Measurements from ENCODE around the gene TMEM145.
A peak's percentile ranks its signal among the peaks of the same experiment; 100 is the strongest.

Gene TMEM145

GRCh38 chr19:42286349-42287016, 26.6 kb upstream of the TMEM145 start:
- peak overlapping the region; percentile 77 for H3K27ac ChIP-seq (ENCODE audit: low read depth, low read length)
- peak overlapping the region; percentile 79 for H3K4me3 ChIP-seq (ENCODE audit: low read length)
- no peak overlapping the region for H3K9ac ChIP-seq (ENCODE audit: low read length)
- no peaks in the 10 kb centered on the region for H3K27me3 ChIP-seq (ENCODE audit: control insufficient read depth, insufficient read depth, low read length)
- H3K4me1 ChIP-seq (ENCODE audit: control insufficient read depth, insufficient read depth, low read length), result peaks cover 33% of the 10 kb centered on the region
- H3K36me3 ChIP-seq (ENCODE audit: control insufficient read depth, insufficient read depth, low read length), result peaks cover 33% of the 10 kb centered on the region

- Histone ChIP-seq H3K27ac (ENCODE audit: low read depth, low read length) (no peak overlapping the region), H3K9ac (ENCODE audit: low read length) (no peak overlapping the region), H3K4me3 (ENCODE audit: low read length) (no peak overlapping the region), H3K27me3 (ENCODE audit: control insufficient read depth, insufficient read depth, low read length) (no peaks in the 10 kb centered on the region), H3K4me1 (ENCODE audit: control insufficient read depth, insufficient read depth, low read length) (peaks cover 26% of the 10 kb centered on the region), H3K36me3 (ENCODE audit: control insufficient read depth, insufficient read depth, low read length) (peaks cover 39% of the 10 kb centered on the region)
These were observed 25.9 kb upstream of the TMEM145 start for GRCh38 chr19:42287017-42287826.

GRCh38 chr19:42287827-42288107, 25.3 kb upstream of the TMEM145 start:
- no peak overlapping the region for H3K4me3 ChIP-seq (ENCODE audit: low read length)
- peaks cover 42% of the 10 kb centered on the region for H3K36me3 ChIP-seq (ENCODE audit: control insufficient read depth, insufficient read depth, low read length)
- no peak overlapping the region for H3K27ac ChIP-seq (ENCODE audit: low read depth, low read length)
- no peak overlapping the region for H3K9ac ChIP-seq (ENCODE audit: low read length)
- H3K27me3 ChIP-seq (ENCODE audit: control insufficient read depth, insufficient read depth, low read length), result no peaks in the 10 kb centered on the region
- H3K4me1 ChIP-seq (ENCODE audit: control insufficient read depth, insufficient read depth, low read length), result peaks cover 23% of the 10 kb centered on the region

GRCh38 chr19:42288387-42288786, 24.7 kb upstream of the TMEM145 start:
- Histone ChIP-seq H3K4me3 (ENCODE audit: low read length) (no peak overlapping the region), H3K27me3 (ENCODE audit: control insufficient read depth, insufficient read depth, low read length) (no peaks in the 10 kb centered on the region), H3K9ac (ENCODE audit: low read length) (no peak overlapping the region), H3K4me1 (ENCODE audit: control insufficient read depth, insufficient read depth, low read length) (peaks cover 18% of the 10 kb centered on the region), H3K36me3 (ENCODE audit: control insufficient read depth, insufficient read depth, low read length) (peaks cover 45% of the 10 kb centered on the region), H3K27ac (ENCODE audit: low read depth, low read length) (no peak overlapping the region)

- peaks cover 17% of the 10 kb centered on the region for H3K4me1 ChIP-seq (ENCODE audit: control insufficient read depth, insufficient read depth, low read length)
- no peak overlapping the region for H3K27ac ChIP-seq (ENCODE audit: low read depth, low read length)
- peaks cover 46% of the 10 kb centered on the region for H3K36me3 ChIP-seq (ENCODE audit: control insufficient read depth, insufficient read depth, low read length)
- H3K27me3 ChIP-seq (ENCODE audit: control insufficient read depth, insufficient read depth, low read length), result no peaks in the 10 kb centered on the region
- no peak overlapping the region for H3K9ac ChIP-seq (ENCODE audit: low read length)
- H3K4me3 ChIP-seq (ENCODE audit: low read length), result no peak overlapping the region
These were observed 24.1 kb upstream of the TMEM145 start for GRCh38 chr19:42288881-42289555.

- peaks cover 16% of the 10 kb centered on the region for H3K4me1 ChIP-seq (ENCODE audit: control insufficient read depth, insufficient read depth, low read length)
- H3K36me3 ChIP-seq (ENCODE audit: control insufficient read depth, insufficient read depth, low read length), result peaks cover 46% of the 10 kb centered on the region
- H3K27ac ChIP-seq (ENCODE audit: low read depth, low read length), result no peak overlapping the region
- H3K4me3 ChIP-seq (ENCODE audit: low read length), result no peak overlapping the region
- H3K27me3 ChIP-seq (ENCODE audit: control insufficient read depth, insufficient read depth, low read length), result no peaks in the 10 kb centered on the region
- H3K9ac ChIP-seq (ENCODE audit: low read length), result no peak overlapping the region
These were observed 23.5 kb upstream of the TMEM145 start for GRCh38 chr19:42289556-42290041.

- no peak overlapping the region for H3K4me3 ChIP-seq (ENCODE audit: low read length)
- peaks cover 46% of the 10 kb centered on the region for H3K36me3 ChIP-seq (ENCODE audit: control insufficient read depth, insufficient read depth, low read length)
- peaks cover 12% of the 10 kb centered on the region for H3K4me1 ChIP-seq (ENCODE audit: control insufficient read depth, insufficient read depth, low read length)
- no peak overlapping the region for H3K27ac ChIP-seq (ENCODE audit: low read depth, low read length)
- H3K27me3 ChIP-seq (ENCODE audit: control insufficient read depth, insufficient read depth, low read length), result no peaks in the 10 kb centered on the region
- H3K9ac ChIP-seq (ENCODE audit: low read length), result no peak overlapping the region
These were observed 23.0 kb upstream of the TMEM145 start for GRCh38 chr19:42290136-42290522.

GRCh38 chr19:42290523-42291434, 22.3 kb upstream of the TMEM145 start:
- H3K36me3 ChIP-seq (ENCODE audit: control insufficient read depth, insufficient read depth, low read length), result peaks cover 48% of the 10 kb centered on the region

GRCh38 chr19:42291435-42291810, 21.7 kb upstream of the TMEM145 start:
- Histone ChIP-seq H3K9ac (ENCODE audit: low read length) (no peak overlapping the region), H3K4me3 (ENCODE audit: low read length) (no peak overlapping the region), H3K27ac (ENCODE audit: low read depth, low read length) (no peak overlapping the region), H3K4me1 (ENCODE audit: control insufficient read depth, insufficient read depth, low read length) (peaks cover 2% of the 10 kb centered on the region), H3K27me3 (ENCODE audit: control insufficient read depth, insufficient read depth, low read length) (no peaks in the 10 kb centered on the region), H3K36me3 (ENCODE audit: control insufficient read depth, insufficient read depth, low read length) (peaks cover 48% of the 10 kb centered on the region)

More at GRCh38 chr19:42290523-42291434, 22.3 kb upstream of the TMEM145 start:
- peaks cover 5% of the 10 kb centered on the region for H3K4me1 ChIP-seq (ENCODE audit: control insufficient read depth, insufficient read depth, low read length)
- no peaks in the 10 kb centered on the region for H3K27me3 ChIP-seq (ENCODE audit: control insufficient read depth, insufficient read depth, low read length)
- H3K4me3 ChIP-seq (ENCODE audit: low read length), result no peak overlapping the region
- no peak overlapping the region for H3K9ac ChIP-seq (ENCODE audit: low read length)
- H3K27ac ChIP-seq (ENCODE audit: low read depth, low read length), result no peak overlapping the region

GRCh38 chr19:42292042-42292960, 20.8 kb upstream of the TMEM145 start:
- Histone ChIP-seq H3K4me3 (ENCODE audit: low read length) (no peak overlapping the region), H3K36me3 (ENCODE audit: control insufficient read depth, insufficient read depth, low read length) (peaks cover 48% of the 10 kb centered on the region)

GRCh38 chr19:42292963-42293362, 20.1 kb upstream of the TMEM145 start:
- Histone ChIP-seq H3K27me3 (ENCODE audit: control insufficient read depth, insufficient read depth, low read length) (no peaks in the 10 kb centered on the region), H3K27ac (ENCODE audit: low read depth, low read length) (no peak overlapping the region), H3K4me1 (ENCODE audit: control insufficient read depth, insufficient read depth, low read length) (peaks cover 2% of the 10 kb centered on the region), H3K4me3 (ENCODE audit: low read length) (no peak overlapping the region), H3K36me3 (ENCODE audit: control insufficient read depth, insufficient read depth, low read length) (peaks cover 41% of the 10 kb centered on the region), H3K9ac (ENCODE audit: low read length) (no peak overlapping the region)

More at GRCh38 chr19:42292042-42292960, 20.8 kb upstream of the TMEM145 start:
- Histone ChIP-seq H3K27me3 (ENCODE audit: control insufficient read depth, insufficient read depth, low read length) (no peaks in the 10 kb centered on the region), H3K4me1 (ENCODE audit: control insufficient read depth, insufficient read depth, low read length) (peaks cover 2% of the 10 kb centered on the region), H3K9ac (ENCODE audit: low read length) (no peak overlapping the region), H3K27ac (ENCODE audit: low read depth, low read length) (no peak overlapping the region)
